Kidney (tissue), 14 donors: ENCODE measurements around the gene RIMBP2. TPM values are rescaled to one million over a fixed set of nuclear protein-coding genes. Genes with fewer than 3 reads are reported as not detected.
A peak's percentile ranks its signal among the peaks of the same experiment; 100 is the strongest.

Experiments used
- DNase-seq, 5 donors: peaks; one replicate each; pipeline ENCODE4 v3.0.0-alpha.2; 2013 to 2020
- FAIRE-seq: peaks from 2 replicates; lab custom pipeline; 2012; peaks lifted over from hg19 to GRCh38; lab: Jason Lieb, UNC
- H3K27ac ChIP-seq, 2 donors: one replicate each; pipeline ENCODE4 v1.7.0; 2013; ENCODE audit warnings: low read depth in 2 of 2, low read length in 2 of 2, inconsistent platforms in 1 of 2
- H3K27me3 ChIP-seq: one replicate; pipeline ENCODE4 v1.7.1; 2013; ENCODE audit warnings: low read length, inconsistent platforms; ENCODE audit not compliant: control insufficient read depth, insufficient read depth
- H3K36me3 ChIP-seq, 3 donors: one replicate each; pipeline versions ENCODE4 v1.7.0 to v1.7.1; 2013; ENCODE audit warnings: low read length in 3 of 3, control low read depth in 1 of 3, inconsistent platforms in 1 of 3; ENCODE audit not compliant: insufficient read depth in 3 of 3, control insufficient read depth in 2 of 3
- H3K4me1 ChIP-seq, 3 donors: one replicate each; pipeline versions ENCODE4 v1.7.0 to v1.7.1; 2013; ENCODE audit warnings: low read length in 3 of 3, inconsistent platforms in 1 of 3, low read depth in 1 of 3; ENCODE audit not compliant: control insufficient read depth in 2 of 3, insufficient read depth in 2 of 3
- H3K4me3 ChIP-seq, 3 donors: one replicate each; pipeline versions ENCODE4 v1.7.0 to v1.8.1; 2013; ENCODE audit warnings: low read length in 3 of 3, control low read depth in 1 of 3, inconsistent platforms in 1 of 3
- H3K9ac ChIP-seq, 3 donors: one replicate each; pipeline versions ENCODE4 v1.7.0 to v1.7.1; 2013; ENCODE audit warnings: low read length in 3 of 3, control low read depth in 1 of 3, inconsistent platforms in 1 of 3
- H3K9me3 ChIP-seq, 3 donors: one replicate each; pipeline versions ENCODE4 v1.7.0 to v1.7.1; 2013; ENCODE audit warnings: low read length in 3 of 3, control low read depth in 1 of 3, inconsistent platforms in 1 of 3; ENCODE audit not compliant: control insufficient read depth in 2 of 3, insufficient read depth in 1 of 3
- intact Hi-C: fragments of 100-400 bp; cut with DNase I; formaldehyde crosslinking; loops from one replicate; pipeline ENCODE4 v1.11.1; 2022
- polyA plus RNA-seq: library from polyadenylated mRNA; stranded (reverse); fragments of 350-450 nt; fragmentation: Illumina TruSeq; extraction: RNeasy Lipid Tissue Mini Kit (QIAGEN cat#74804); gene quantifications from one replicate; pipeline ENCODE4 v1.2.3, GENCODE V29; 2014; ENCODE audit warnings: low read depth, low replicate concordance; ENCODE audit not compliant: insufficient read depth
- total RNA-seq: library from RNA; stranded (reverse); fragmentation: NEBNext Ultra II Directional; extraction: Animal tissue kit (Norgen Biotek cat#: 25700); gene quantifications from one replicate; pipeline ENCODE4 v1.2.1, GENCODE V29; 2021
- TF ChIP-seq, protein P1 (sequence below): IDR thresholded peaks from 3 replicates; pipeline ENCODE4 v1.5.1; 2012; ENCODE audit warnings: mild to moderate bottlenecking, moderate library complexity, borderline replicate concordance; ENCODE audit not compliant: insufficient read depth; ENCODE audit errors: extremely low read depth
- donor health status: control.
- donor health status: control.
- donor health status: control.
- donor health status: control.
- donor health status: control.
- donor health status: DM: yes; HTN: yes; CAD: no.
- donor health status: Normal renal cell carcinoma (clear cell type).

RIMBP2 gene
- total and polyA plus RNA-seq, 2 donors from 2014 or later, result 2.8 to 51.7 TPM

DNA sequence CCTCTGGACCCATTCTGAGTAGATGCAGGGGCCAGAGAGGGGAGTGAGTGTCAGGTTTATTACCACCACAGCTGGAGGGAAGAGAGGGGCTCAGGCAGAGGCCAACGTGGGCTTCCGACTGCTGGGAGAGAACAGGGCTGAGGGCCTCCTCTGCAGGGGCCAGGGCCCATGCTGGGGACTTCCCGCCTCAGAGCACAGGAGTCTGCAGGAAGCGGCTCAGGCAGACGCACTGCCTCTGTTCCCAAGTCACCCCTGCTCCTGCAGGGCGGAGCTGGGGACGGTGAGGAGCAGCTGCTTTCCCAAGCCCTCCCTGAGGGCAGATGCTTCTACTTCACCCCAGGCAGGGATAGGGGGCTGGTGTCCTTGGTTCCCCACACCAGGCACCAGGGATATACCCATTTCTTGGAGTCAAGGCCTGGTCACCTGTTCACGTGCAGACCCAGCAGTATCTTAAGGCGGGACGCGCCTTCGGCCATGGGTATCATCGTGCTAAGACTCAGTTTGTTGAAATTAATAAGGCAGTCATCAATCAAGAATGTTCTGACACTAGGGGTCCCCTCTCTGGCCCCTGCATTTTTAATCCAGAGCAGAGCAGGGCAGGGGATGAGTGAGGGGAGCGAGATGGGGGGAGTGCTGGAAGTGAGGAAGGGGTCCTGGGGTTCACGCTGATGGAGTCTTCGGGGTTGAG, 278.4 kb downstream of the RIMBP2 start:
- Histone ChIP-seq H3K36me3 (no peaks in the 10 kb centered on the region), H3K27ac (no peak overlapping the region), H3K4me1 (no peaks in the 10 kb centered on the region), H3K4me3 (no peak overlapping the region), H3K27me3 (no peaks in the 10 kb centered on the region), H3K9ac (no peak overlapping the region), H3K9me3 (peaks cover 2 to 8% (median 3%) of the 10 kb centered on the region in 3 donors)
- DNase-seq (peak in 2 of 5 donors; percentile 45 to 59), FAIRE-seq (no peak)
- intact Hi-C loops, result no loop called here
- TF ChIP-seq, protein P1, sequence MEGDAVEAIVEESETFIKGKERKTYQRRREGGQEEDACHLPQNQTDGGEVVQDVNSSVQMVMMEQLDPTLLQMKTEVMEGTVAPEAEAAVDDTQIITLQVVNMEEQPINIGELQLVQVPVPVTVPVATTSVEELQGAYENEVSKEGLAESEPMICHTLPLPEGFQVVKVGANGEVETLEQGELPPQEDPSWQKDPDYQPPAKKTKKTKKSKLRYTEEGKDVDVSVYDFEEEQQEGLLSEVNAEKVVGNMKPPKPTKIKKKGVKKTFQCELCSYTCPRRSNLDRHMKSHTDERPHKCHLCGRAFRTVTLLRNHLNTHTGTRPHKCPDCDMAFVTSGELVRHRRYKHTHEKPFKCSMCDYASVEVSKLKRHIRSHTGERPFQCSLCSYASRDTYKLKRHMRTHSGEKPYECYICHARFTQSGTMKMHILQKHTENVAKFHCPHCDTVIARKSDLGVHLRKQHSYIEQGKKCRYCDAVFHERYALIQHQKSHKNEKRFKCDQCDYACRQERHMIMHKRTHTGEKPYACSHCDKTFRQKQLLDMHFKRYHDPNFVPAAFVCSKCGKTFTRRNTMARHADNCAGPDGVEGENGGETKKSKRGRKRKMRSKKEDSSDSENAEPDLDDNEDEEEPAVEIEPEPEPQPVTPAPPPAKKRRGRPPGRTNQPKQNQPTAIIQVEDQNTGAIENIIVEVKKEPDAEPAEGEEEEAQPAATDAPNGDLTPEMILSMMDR, result no peak

DNA sequence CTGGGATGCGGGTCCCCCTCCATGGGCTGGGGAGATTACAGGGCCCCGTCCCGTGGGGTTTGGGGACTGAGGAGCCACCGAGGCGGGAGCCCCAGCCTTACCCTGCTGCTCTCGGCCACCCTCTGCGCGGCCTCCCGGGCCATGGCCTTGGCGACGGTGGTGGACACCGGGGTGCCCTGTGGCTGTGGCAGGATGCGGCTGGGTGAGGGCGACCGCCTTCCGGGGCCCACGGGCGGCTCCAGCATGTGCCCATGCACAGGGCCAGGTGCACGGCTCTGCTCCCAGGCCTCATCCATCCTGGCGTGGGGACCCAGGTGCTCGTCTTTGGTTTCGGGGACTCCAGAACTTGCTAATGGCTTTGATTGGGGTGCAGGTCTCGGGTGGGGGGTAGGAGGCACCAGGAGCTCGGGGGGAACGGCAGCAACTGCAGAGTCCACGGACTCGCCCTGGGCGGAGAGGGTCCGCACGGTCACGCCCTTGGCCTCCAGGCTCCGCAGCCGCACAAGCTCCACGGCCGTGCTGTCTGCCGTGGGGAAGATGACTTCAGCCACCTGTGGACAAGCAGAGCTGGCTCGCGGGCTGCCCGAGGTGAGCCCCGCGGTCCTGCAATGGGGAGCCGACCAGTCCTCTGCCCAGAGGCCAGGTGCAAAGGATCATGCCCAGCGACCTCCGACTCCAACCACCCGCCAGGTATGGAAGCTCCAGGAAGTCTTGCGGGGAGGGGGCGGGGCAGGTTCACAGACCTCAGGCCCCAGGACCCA, 279.2 kb downstream of the RIMBP2 start:
- TF ChIP-seq, protein P1, result no peak
- DNase-seq (peak in 1 of 5 donors; percentile 62), FAIRE-seq (no peak)

DNA sequence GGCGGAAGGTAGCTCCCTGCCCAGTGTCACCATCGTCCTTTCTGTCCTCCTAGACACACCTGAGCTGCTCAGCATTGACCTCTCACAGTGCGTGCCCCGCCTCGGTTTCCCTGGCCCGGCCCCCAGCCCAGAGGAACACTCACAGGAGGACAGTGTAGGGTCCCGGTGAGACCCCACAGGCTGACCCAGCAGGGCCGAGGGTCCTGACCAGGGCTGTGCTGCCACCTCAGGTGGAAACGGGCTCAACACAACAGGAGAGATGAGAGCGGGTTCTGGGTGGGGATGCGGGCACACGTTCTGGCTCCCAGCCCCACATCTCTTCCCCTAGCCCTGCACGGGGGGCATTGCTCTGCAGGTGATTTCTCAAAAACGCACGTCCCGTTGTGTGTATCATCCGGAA, 280.3 kb downstream of the RIMBP2 start:
- Histone ChIP-seq H3K36me3 (no peaks in the 10 kb centered on the region), H3K4me3 (no peak overlapping the region), H3K4me1 (no peaks in the 10 kb centered on the region), H3K27me3 (no peaks in the 10 kb centered on the region), H3K9ac (no peak overlapping the region), H3K9me3 (peaks cover 2 to 8% (median 3%) of the 10 kb centered on the region in 3 donors), H3K27ac (no peak overlapping the region)
- FAIRE-seq (no peak), DNase-seq (peak in 1 of 5 donors; percentile 43)
- intact Hi-C loops, result no loop called here
- TF ChIP-seq, protein P1, result no peak

More for the DNA sequence above, 279.2 kb downstream of the RIMBP2 start:
- Histone ChIP-seq H3K27me3 (no peaks in the 10 kb centered on the region), H3K9me3 (peaks cover 2 to 8% (median 3%) of the 10 kb centered on the region in 3 donors), H3K27ac (no peak overlapping the region), H3K4me1 (no peaks in the 10 kb centered on the region), H3K4me3 (no peak overlapping the region), H3K36me3 (no peaks in the 10 kb centered on the region), H3K9ac (no peak overlapping the region)
- intact Hi-C loops, result no loop called here
